Measurements from ENCODE around the gene PSTPIP2. TPM values are rescaled to one million over a fixed set of nuclear protein-coding genes. Genes with fewer than 3 reads are reported as not detected.
"Not testable (repeated sequence)": the region's sequence is repeated elsewhere in the genome, so short reads cannot be mapped to it uniquely, and the experiment has no call there.

The PSTPIP2 gene
- total and polyA plus RNA-seq, 2 experiments from 2014 or later, result 3.8 to 6.4 TPM

DNA sequence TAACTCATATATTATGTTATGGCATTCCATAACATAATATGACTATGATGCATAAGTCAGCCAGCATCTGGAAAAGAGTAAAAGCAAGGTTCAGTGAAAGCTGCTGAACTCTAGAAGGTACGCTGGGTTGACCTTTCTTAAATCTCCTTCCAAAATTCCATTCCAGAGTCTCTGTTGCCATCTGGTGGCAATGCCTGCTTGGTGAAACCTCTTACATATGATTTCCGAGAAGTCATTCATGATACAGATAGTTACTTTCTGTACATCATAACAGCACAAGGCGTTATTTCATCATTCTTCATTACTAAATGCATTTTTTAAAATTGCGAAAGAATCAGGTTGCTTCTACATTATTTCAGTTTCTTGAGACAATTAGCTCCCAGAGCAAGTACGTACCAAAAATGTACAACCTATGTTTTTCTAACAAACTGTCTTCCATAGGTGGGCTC, 97.9 kb downstream of the PSTPIP2 start:
- Histone ChIP-seq H3K36me3 (ENCODE audit: low read depth) (no peaks in the 10 kb centered on the region), H3K9me2 (ENCODE audit: insufficient read depth) (no peaks in the 10 kb centered on the region), H2AFZ (peak overlapping the region; percentile 61), H3K27ac (no peak overlapping the region), H3K4me2 (ENCODE audit: unreplicated experiment) (peak overlapping the region; percentile 51), H3K79me2 (ENCODE audit: insufficient read depth) (no peaks in the 10 kb centered on the region), H3K9me3 (ENCODE audit: low read depth) (no peaks in the 10 kb centered on the region), H4K20me1 (ENCODE audit: insufficient read depth) (no peaks in the 10 kb centered on the region), H3K4me1 (ENCODE audit: insufficient read depth) (peaks cover 14% of the 10 kb centered on the region; the same call in 1 of the 2 replicates), H3K27me3 (replicated peaks; ENCODE audit: insufficient read depth) (no peaks in the 10 kb centered on the region), H3F3A (ENCODE audit: insufficient read depth) (no peaks in the 10 kb centered on the region), H3K9ac (no peak overlapping the region), H3K4me3 (no peak overlapping the region)
- peak; percentile 86 for DNase-seq
- in situ Hi-C loops (cut with MboI), result no loop called here
- 19 to 20% methylated on average over 5 of the region's 5 CpGs for WGBS, 2 experiments (ENCODE audit: low coverage in 1 of 2, low lambda C conversion rate in 2 of 2, missing lambda C conversion rate in 2 of 2)
- TF ChIP-seq EZH2phosphoT487 (IDR thresholded peaks at IDR 0.05; ENCODE audit: insufficient read depth, low read depth), result no peak
- TF ChIP-seq EZH2 (IDR thresholded peaks at IDR 0.05; ENCODE audit: insufficient read depth, poor library complexity, severe bottlenecking), result no peak

DNA sequence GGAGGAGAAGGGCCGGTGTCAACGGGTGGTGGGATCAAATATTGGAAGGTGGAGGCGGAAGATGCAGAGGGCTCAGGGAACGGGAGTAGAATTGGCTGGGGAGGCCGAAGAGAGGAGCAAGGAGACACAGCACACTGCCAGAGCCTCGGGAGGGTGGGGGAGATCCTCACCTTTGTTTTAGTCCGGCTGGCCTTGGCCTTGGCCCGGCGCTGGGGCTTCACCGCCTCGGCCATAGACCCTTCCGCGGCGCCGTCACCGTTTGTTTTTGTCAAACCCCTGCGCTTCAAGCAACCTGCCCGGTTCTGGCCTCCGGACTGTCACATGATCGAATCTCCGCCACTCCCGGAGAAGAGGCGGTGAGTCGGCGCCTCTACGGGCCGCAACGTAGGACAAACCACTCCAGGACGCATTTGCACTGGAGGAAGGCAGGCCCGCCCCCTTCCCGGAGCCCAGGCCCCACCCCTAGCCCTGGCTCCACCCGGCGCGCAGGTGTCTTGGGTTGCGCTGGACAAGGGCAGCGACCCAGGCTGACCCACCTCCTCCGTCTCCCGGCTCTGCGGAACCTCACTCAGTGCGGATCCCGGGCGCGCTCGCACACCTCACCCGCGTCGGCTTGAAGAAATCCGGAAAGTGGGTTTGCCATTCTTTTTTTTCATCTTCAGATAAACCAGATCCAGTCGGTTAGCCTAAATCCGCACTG, 104.9 kb downstream of the PSTPIP2 start, which contains the start of gene EPG5:
Gene EPG5 (minus strand): TSS at position 323 of the 700 bp plus-strand sequence. CDS start 90 bp downstream, at position 233.
- in situ Hi-C loops (cut with MboI), result no loop called here
- no peaks in the 10 kb centered on the region for H3K9me3 ChIP-seq (ENCODE audit: low read depth)
- no peaks in the 10 kb centered on the region for H3K27me3 ChIP-seq (replicated peaks; ENCODE audit: insufficient read depth)
- no peaks in the 10 kb centered on the region for H4K20me1 ChIP-seq (ENCODE audit: insufficient read depth)
- peak within 1 kb of the TSS; percentile 43 for H3K27ac ChIP-seq
- TF ChIP-seq EZH2 (IDR thresholded peaks at IDR 0.05; ENCODE audit: insufficient read depth, poor library complexity, severe bottlenecking) (no peak), EZH2phosphoT487 (IDR thresholded peaks at IDR 0.05; ENCODE audit: insufficient read depth, low read depth) (no peak)
- H3K9me2 ChIP-seq (ENCODE audit: insufficient read depth), result no peaks in the 10 kb centered on the region
- H3K9ac ChIP-seq, result peak within 1 kb of the TSS; percentile 82
- WGBS, 2 experiments (ENCODE audit: low coverage in 1 of 2, low lambda C conversion rate in 2 of 2, missing lambda C conversion rate in 2 of 2), result 0 to 1% methylated on average over 37 to 50 of the region's 50 CpGs
- peak within 1 kb of the TSS; percentile 89 for H3K4me2 ChIP-seq (ENCODE audit: unreplicated experiment)
- peaks cover 17% of the 10 kb centered on the region for H3K36me3 ChIP-seq (ENCODE audit: low read depth)
- H3K4me1 ChIP-seq (ENCODE audit: insufficient read depth), result peaks cover 36% of the 10 kb centered on the region
- H3K79me2 ChIP-seq (ENCODE audit: insufficient read depth), result peaks cover 45% of the 10 kb centered on the region
- peaks cover 37% of the 10 kb centered on the region for H3F3A ChIP-seq (ENCODE audit: insufficient read depth)
- peak; percentile 96 for DNase-seq
- peak within 1 kb of the TSS; percentile 87 for H2AFZ ChIP-seq
- H3K4me3 ChIP-seq, result peak within 1 kb of the TSS; percentile 99

DNA sequence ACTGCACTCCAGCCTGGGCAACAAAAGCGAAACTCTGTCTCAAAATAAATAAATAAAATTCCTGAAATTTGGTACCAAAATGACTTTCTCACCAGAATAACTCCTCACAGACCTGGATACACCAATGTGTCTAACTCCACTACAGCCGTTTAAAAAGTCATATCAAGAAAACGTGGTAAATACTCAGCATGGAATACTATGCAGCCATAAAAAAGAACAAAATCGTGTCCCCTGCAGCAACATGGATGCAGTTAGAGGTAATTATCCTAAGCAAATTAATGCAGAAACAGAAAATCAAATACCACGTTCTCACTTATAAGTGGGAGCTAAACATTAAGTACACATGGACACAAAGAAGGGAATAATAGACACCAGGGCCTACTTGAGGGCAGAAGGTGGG, 107.1 kb downstream of the PSTPIP2 start:
- peaks cover 21% of the 10 kb centered on the region for H3K36me3 ChIP-seq (ENCODE audit: low read depth)
- peak overlapping the region; percentile 89 for H3K4me2 ChIP-seq (ENCODE audit: unreplicated experiment)
- H3K4me3 ChIP-seq, result peak overlapping the region; percentile 99
- 96 to 100% methylated on average over 5 of the region's 5 CpGs for WGBS, 2 experiments (ENCODE audit: low coverage in 1 of 2, low lambda C conversion rate in 2 of 2, missing lambda C conversion rate in 2 of 2)
- H3K79me2 ChIP-seq (ENCODE audit: insufficient read depth), result peaks cover 67% of the 10 kb centered on the region
- H3K9ac ChIP-seq; H2AFZ ChIP-seq; H3K27ac ChIP-seq; DNase-seq; H3K9me3 ChIP-seq (ENCODE audit: low read depth); H4K20me1 ChIP-seq (ENCODE audit: insufficient read depth); in situ Hi-C loops (cut with MboI); H3K27me3 ChIP-seq (replicated peaks; ENCODE audit: insufficient read depth); H3K9me2 ChIP-seq (ENCODE audit: insufficient read depth): not testable (repeated sequence)
- peaks cover 58% of the 10 kb centered on the region for H3K4me1 ChIP-seq (ENCODE audit: insufficient read depth)
- H3F3A ChIP-seq (ENCODE audit: insufficient read depth), result peaks cover 58% of the 10 kb centered on the region

- peaks cover 76% of the 10 kb centered on the region for H3K4me1 ChIP-seq (ENCODE audit: insufficient read depth)
- in situ Hi-C loops (cut with MboI), result no loop called here
- H3K4me2 ChIP-seq (ENCODE audit: unreplicated experiment), result peak overlapping the region; percentile 73
- peak; percentile 82 for DNase-seq
- H4K20me1 ChIP-seq (ENCODE audit: insufficient read depth), result no peaks in the 10 kb centered on the region
- no peak overlapping the region for H2AFZ ChIP-seq
- peak overlapping the region; percentile 37 for H3K9ac ChIP-seq
- H3K79me2 ChIP-seq (ENCODE audit: insufficient read depth), result peaks cover 88% of the 10 kb centered on the region
- peak overlapping the region; percentile 81 for H3K27ac ChIP-seq
- no peak for TF ChIP-seq EZH2phosphoT487 (IDR thresholded peaks at IDR 0.05; ENCODE audit: insufficient read depth, low read depth)
- TF ChIP-seq EZH2 (IDR thresholded peaks at IDR 0.05; ENCODE audit: insufficient read depth, poor library complexity, severe bottlenecking), result no peak
- no peaks in the 10 kb centered on the region for H3K9me2 ChIP-seq (ENCODE audit: insufficient read depth)
- H3K9me3 ChIP-seq (ENCODE audit: low read depth), result no peaks in the 10 kb centered on the region
- H3F3A ChIP-seq (ENCODE audit: insufficient read depth), result peaks cover 71% of the 10 kb centered on the region
- WGBS, 2 experiments (ENCODE audit: low coverage in 1 of 2, low lambda C conversion rate in 2 of 2, missing lambda C conversion rate in 2 of 2), result 3% methylated on average over 5 of the region's 5 CpGs
- peak overlapping the region; percentile 99 for H3K4me3 ChIP-seq
- H3K36me3 ChIP-seq (ENCODE audit: low read depth), result peaks cover 21% of the 10 kb centered on the region
- no peaks in the 10 kb centered on the region for H3K27me3 ChIP-seq (replicated peaks; ENCODE audit: insufficient read depth)
These were observed 109.2 kb downstream of the PSTPIP2 start for GRCh38 chr18:45962866-45963265.
